Spinal cord (tissue), 10 donors: ENCODE results near the gene HBE1. TPM values are rescaled to one million over a fixed set of nuclear protein-coding genes. Genes with fewer than 3 reads are reported as not detected.
"Not testable (repeated sequence)": the region's sequence is repeated elsewhere in the genome, so short reads cannot be mapped to it uniquely, and the experiment has no call there.

ENCODE experiments used
- DNase-seq, 6 donors: peaks; one replicate each; pipeline versions ENCODE4 v3.0.0 to v3.0.0-alpha.2; 2013 to 2015; ENCODE audit warnings: low spot score in 6 of 6, low read depth in 4 of 6
- H3K27ac ChIP-seq: one replicate; pipeline ENCODE4 v1.5.1; 2013; ENCODE audit warnings: low read depth, low read length, control low read depth
- H3K27me3 ChIP-seq: one replicate; pipeline ENCODE4 v1.6.1; 2013; ENCODE audit warnings: low read length; ENCODE audit not compliant: control insufficient read depth, insufficient read depth
- H3K36me3 ChIP-seq: one replicate; pipeline ENCODE4 v1.6.1; 2013; ENCODE audit warnings: low read length; ENCODE audit not compliant: control insufficient read depth, insufficient read depth
- H3K4me1 ChIP-seq: one replicate; pipeline ENCODE4 v1.6.1; 2013; ENCODE audit warnings: low read length; ENCODE audit not compliant: control insufficient read depth, insufficient read depth
- H3K4me3 ChIP-seq: one replicate; pipeline ENCODE4 v1.5.1; 2013; ENCODE audit warnings: low read depth, low read length, control low read depth
- H3K9me3 ChIP-seq: one replicate; pipeline ENCODE4 v1.6.1; 2013; ENCODE audit warnings: low read length; ENCODE audit not compliant: control insufficient read depth, insufficient read depth
- WGBS: methylation state at CpG from one replicate; pipeline ENCODE4 v1.1.5; 2013; ENCODE audit warnings: missing lambda C conversion rate; ENCODE audit not compliant: insufficient coverage; 5-methylcytosine and 5-hydroxymethylcytosine counted together
- polyA plus RNA-seq, 2 donors: library from polyadenylated mRNA; unstranded; fragments of 120-200 nt; gene quantifications; one replicate each; pipeline ENCODE4 v1.2.1, GENCODE V29; 2013; ENCODE audit not compliant: insufficient read length in 2 of 2
- total RNA-seq, 2 donors: library from RNA; depleted of rRNA in 1 of 2; stranded (reverse); fragments of 120-200 nt in 1 of 2; fragments of >200 nt in 1 of 2; gene quantifications; one replicate each; pipeline versions ENCODE4 v1.2.3 to v1.2.4, GENCODE V29; 2013 to 2014
- donor health status: healthy.

HBE1 gene
- total and polyA plus RNA-seq, 4 donors = 9.2 to 30.5 (median 11.9) TPM

- DNase-seq = peak in 1 of 6 donors; percentile 25
- no peaks in the 10 kb centered on the region for H3K4me1 ChIP-seq
- WGBS = 0% methylated on average over 1 of the region's 2 CpGs
Observed at GRCh38 chr11:5257296-5257695, 12.4 kb downstream of the HBE1 start.

GRCh38 chr11:5254646-5255413 lies 14.9 kb downstream of the HBE1 start, which contains the start of gene HBG2:
HBG2 (minus strand) TSS chr11:5254781; CDS start chr11:5254728, 53 bp downstream.
- no CpG with 5 or more reads among the region's 9 CpGs for WGBS
- H3K27me3 ChIP-seq, H3K9me3 ChIP-seq, DNase-seq, H3K4me3 ChIP-seq, H3K4me1 ChIP-seq, H3K27ac ChIP-seq, H3K36me3 ChIP-seq: not testable (repeated sequence)

More at GRCh38 chr11:5257296-5257695, 12.4 kb downstream of the HBE1 start:
- Histone ChIP-seq H3K4me3 (no peak overlapping the region), H3K27ac (no peak overlapping the region), H3K27me3 (no peaks in the 10 kb centered on the region), H3K36me3 (no peaks in the 10 kb centered on the region), H3K9me3 (no peaks in the 10 kb centered on the region)

GRCh38 chr11:5254023-5254422 lies 15.7 kb downstream of the HBE1 start:
- WGBS = 20% methylated on average over 1 of the region's 2 CpGs
- H3K27ac ChIP-seq, H3K9me3 ChIP-seq, H3K36me3 ChIP-seq, DNase-seq, H3K4me1 ChIP-seq, H3K27me3 ChIP-seq, H3K4me3 ChIP-seq: not testable (repeated sequence)

GRCh38 chr11:5253440-5253839 lies 16.3 kb downstream of the HBE1 start:
- not testable (repeated sequence) for DNase-seq, H3K4me1 ChIP-seq, H3K36me3 ChIP-seq, H3K27me3 ChIP-seq, H3K4me3 ChIP-seq, H3K9me3 ChIP-seq, H3K27ac ChIP-seq
- WGBS = no CpG with 5 or more reads among the region's 5 CpGs

- Histone ChIP-seq H3K4me1 (no peaks in the 10 kb centered on the region), H3K36me3 (no peaks in the 10 kb centered on the region), H3K9me3 (no peaks in the 10 kb centered on the region), H3K27ac (no peak overlapping the region), H3K4me3 (no peak overlapping the region), H3K27me3 (no peaks in the 10 kb centered on the region)
- WGBS = no CpG with 5 or more reads among the region's 1 CpG
- DNase-seq = no peak
Observed at GRCh38 chr11:5252919-5253265, 16.9 kb downstream of the HBE1 start.

GRCh38 chr11:5252192-5252918 lies 17.4 kb downstream of the HBE1 start:
- Histone ChIP-seq H3K27ac (no peak overlapping the region), H3K4me1 (no peaks in the 10 kb centered on the region), H3K36me3 (no peaks in the 10 kb centered on the region), H3K4me3 (no peak overlapping the region), H3K9me3 (no peaks in the 10 kb centered on the region), H3K27me3 (no peaks in the 10 kb centered on the region)
- no peak for DNase-seq
- WGBS = 49% methylated on average over 6 of the region's 9 CpGs

- Histone ChIP-seq H3K36me3 (no peaks in the 10 kb centered on the region), H3K4me3 (no peak overlapping the region), H3K9me3 (no peaks in the 10 kb centered on the region), H3K27ac (no peak overlapping the region), H3K27me3 (no peaks in the 10 kb centered on the region), H3K4me1 (no peaks in the 10 kb centered on the region)
- no peak for DNase-seq
- no CpG with 5 or more reads among the region's 2 CpGs for WGBS
Observed at GRCh38 chr11:5251746-5252145, 18.0 kb downstream of the HBE1 start.

- Histone ChIP-seq H3K27me3 (no peaks in the 10 kb centered on the region), H3K4me1 (no peaks in the 10 kb centered on the region), H3K4me3 (no peak overlapping the region), H3K9me3 (no peaks in the 10 kb centered on the region), H3K36me3 (no peaks in the 10 kb centered on the region), H3K27ac (no peak overlapping the region)
- no CpG with 5 or more reads among the region's 4 CpGs for WGBS
- no peak for DNase-seq
Observed at GRCh38 chr11:5250543-5251204, 19.1 kb downstream of the HBE1 start.

GRCh38 chr11:5249807-5250396 lies 19.8 kb downstream of the HBE1 start, which contains the start of gene HBG1:
HBG1 (minus strand) TSS chr11:5249857; CDS start chr11:5249804, 53 bp downstream.
- H3K4me1 ChIP-seq, H3K36me3 ChIP-seq, H3K27me3 ChIP-seq, DNase-seq, H3K9me3 ChIP-seq, H3K27ac ChIP-seq, H3K4me3 ChIP-seq: not testable (repeated sequence)
- WGBS = no CpG with 5 or more reads among the region's 9 CpGs
